K562 (cell line): ENCODE results near the gene PTPRF. TPM values are rescaled to one million over a fixed set of nuclear protein-coding genes. Genes with fewer than 3 reads are reported as not detected.
A peak's percentile ranks its signal among the peaks of the same experiment; 100 is the strongest.

Experiments
- ARID1B ChIP-seq: fragments of 450-650 bp; IDR thresholded peaks from 2 replicates; pipeline ENCODE4 v1.6.1; 2016; ENCODE audit warnings: antibody characterized with exemption, mild to moderate bottlenecking, inconsistent platforms
- ATF7 ChIP-seq: fragments of 450-650 bp; IDR thresholded peaks from 2 replicates; pipeline ENCODE4 v1.7.1; 2014; ENCODE audit warnings: mild to moderate bottlenecking, moderate library complexity
- CAMTA2 ChIP-seq: fragments of 250-450 bp; sonication (Bioruptor Pico); conservative IDR thresholded peaks from 2 replicates; pipeline ENCODE4 v1.5.1; 2022
- ETV1 ChIP-seq: fragments of 450-650 bp; conservative IDR thresholded peaks from 2 replicates; pipeline ENCODE4 v1.6.1; 2016; ENCODE audit warnings: missing genetic modification characterization, control low read depth, low read depth, missing compliant biosample characterization
- GABPB1 ChIP-seq: sonication (generic); formaldehyde crosslinking; IDR thresholded peaks from 2 replicates; pipeline ENCODE4 v1.8.0; 2022; ENCODE audit warnings: mild to moderate bottlenecking, missing genetic modification reagents
- HNRNPL ChIP-seq: fragments of 200-400 bp; formaldehyde crosslinking; IDR thresholded peaks from 2 replicates; pipeline ENCODE4 v1.6.1; 2017; ENCODE audit warnings: low read depth, mild to moderate bottlenecking, low read length
- MBD2 ChIP-seq: sonication (generic); IDR thresholded peaks from 2 replicates; pipeline ENCODE4 v1.6.1; 2016; ENCODE audit warnings: low read depth, borderline replicate concordance
- MTA1 ChIP-seq: fragments of 450-650 bp; IDR thresholded peaks from 2 replicates; pipeline ENCODE4 v1.6.1; 2017; ENCODE audit warnings: borderline replicate concordance
- MYNN ChIP-seq, 2 experiments: sonication (generic); formaldehyde crosslinking in 1 of 2; IDR thresholded peaks; 2 replicates each; pipeline versions ENCODE4 v1.5.0 to v1.6.1; 2016 to 2020; ENCODE audit warnings: antibody characterized with exemption in 1 of 2, missing genetic modification reagents in 1 of 2
- NFIX ChIP-seq: fragments of 250-450 bp; sonication (Bioruptor Pico); IDR thresholded peaks from 2 replicates; pipeline ENCODE4 v1.4.0; 2020; ENCODE audit warnings: low read depth, mild to moderate bottlenecking, moderate library complexity
- NFXL1 ChIP-seq: fragments of 450-650 bp; formaldehyde crosslinking; IDR thresholded peaks from 2 replicates; pipeline ENCODE4 v1.4.0; 2021; ENCODE audit warnings: mild to moderate bottlenecking
- NRF1 ChIP-seq, 2 experiments: fragments of 450-650 bp; IDR thresholded peaks in 1 of 2; conservative IDR thresholded peaks in 1 of 2; 2 replicates each; pipeline ENCODE4 v1.6.1; 2014; ENCODE audit warnings: mild to moderate bottlenecking in 2 of 2
- SAP30 ChIP-seq: fragments of 200-600 bp; sonication (generic); IDR thresholded peaks from 2 replicates; pipeline ENCODE4 v1.6.1; 2012; ENCODE audit warnings: borderline replicate concordance, low read depth, mild to moderate bottlenecking, moderate library complexity, low read length, control low read depth, inconsistent platforms; ENCODE audit not compliant: insufficient read depth, poor library complexity, severe bottlenecking
- polyA plus RNA-seq, 8 experiments: library from polyadenylated mRNA; depleted of rRNA in 4 of 8; stranded (reverse) in 5 of 8; unstranded in 3 of 8; fragments of >200 nt; fragmentation: Nextera tagmentation in 2 of 8; fragmentation: Illumina TruSeq in 1 of 8; extraction: Ambion mirVana in 2 of 8; extraction: Trizol in 1 of 8; gene quantifications; 2 replicates each; pipeline versions ENCODE4 v1.2.1 to v1.2.3, GENCODE V29; 2011 to 2014; ENCODE audit warnings: inconsistent platforms in 1 of 8, missing spikeins in 1 of 8
- total RNA-seq, 7 experiments: library from RNA; depleted of rRNA in 6 of 7; stranded (reverse); fragments of >200 nt in 6 of 7; fragmentation: Illumina TruSeq in 2 of 7; extraction: Trizol in 2 of 7; gene quantifications; 2 replicates each; pipeline versions ENCODE4 v1.2.1 to v1.2.3, GENCODE V29; 2011 to 2021; ENCODE audit warnings: low replicate concordance in 1 of 7
- TF ChIP-seq, protein P1 (sequence below), 2 experiments: fragments of 250-450 bp in 1 of 2; fragments of 450-650 bp in 1 of 2; sonication (Bioruptor Pico) in 1 of 2; IDR thresholded peaks; 2 replicates each; pipeline versions ENCODE4 v1.6.1 to v1.8.0; 2016 to 2021; ENCODE audit warnings: mild to moderate bottlenecking in 2 of 2, moderate library complexity in 2 of 2, missing compliant biosample characterization in 1 of 2, missing genetic modification characterization in 1 of 2
- TF ChIP-seq, protein P2 (sequence below): fragments of 450-650 bp; IDR thresholded peaks from 2 replicates; pipeline ENCODE4 v1.6.1; 2018; ENCODE audit not compliant: partially characterized antibody
- TF ChIP-seq, protein P3 (sequence below): sonication (generic); formaldehyde crosslinking; IDR thresholded peaks from 2 replicates; pipeline ENCODE4 v1.8.0; 2022; ENCODE audit warnings: mild to moderate bottlenecking, low read depth, missing genetic modification reagents
- TF ChIP-seq, protein P4 (sequence below): sonication (generic); formaldehyde crosslinking; IDR thresholded peaks from 2 replicates; pipeline ENCODE4 v1.9.0; 2022; ENCODE audit warnings: mild to moderate bottlenecking, missing genetic modification reagents
- TF ChIP-seq, protein P5 (sequence below), 2 experiments: IDR thresholded peaks in 1 of 2; conservative IDR thresholded peaks in 1 of 2; 2 replicates each; pipeline ENCODE4 v1.6.1; 2016; ENCODE audit warnings: low read depth in 2 of 2, mild to moderate bottlenecking in 1 of 2, missing compliant biosample characterization in 1 of 2, missing genetic modification characterization in 1 of 2, moderate library complexity in 1 of 2

Gene PTPRF
- total and polyA plus RNA-seq, 9 of the 15 experiments (the other 6 are each of a cell fraction or from before 2014, with no cell fraction given): 0.13 to 4.3 (median 1.1) TPM

DNA sequence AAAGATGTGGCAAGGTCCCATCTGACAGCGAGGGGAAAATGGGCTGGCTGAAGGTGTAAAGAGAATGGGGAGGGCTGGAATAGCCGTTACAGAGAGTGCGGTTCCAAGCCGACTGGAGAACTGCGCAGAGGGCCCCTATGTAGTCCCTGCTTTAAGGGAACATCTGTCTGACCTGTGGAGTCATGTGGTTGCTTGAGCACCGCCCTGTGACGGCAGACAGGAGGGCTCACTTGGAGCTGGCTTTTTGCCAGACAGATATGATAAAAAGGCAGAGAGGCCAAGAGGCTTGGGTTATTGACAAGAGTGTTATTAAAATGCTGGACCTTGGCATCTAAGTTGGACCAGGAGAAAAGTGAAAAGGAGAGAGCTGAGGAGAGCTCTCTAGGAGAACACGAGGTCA is 5.9 kb upstream of the PTPRF start (continued):
- peak; percentile 77 to 80 for TF ChIP-seq NRF1 (conservative IDR thresholded peaks at IDR 0.05 in 1 of 2, IDR thresholded peaks at IDR 0.05 in 1 of 2)
- TF ChIP-seq, protein P1, sequence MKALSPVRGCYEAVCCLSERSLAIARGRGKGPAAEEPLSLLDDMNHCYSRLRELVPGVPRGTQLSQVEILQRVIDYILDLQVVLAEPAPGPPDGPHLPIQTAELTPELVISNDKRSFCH (CRISPR knock-in tag; IDR thresholded peaks at IDR 0.05): no peak
- TF ChIP-seq, protein P1 (tag; IDR thresholded peaks at IDR 0.05): no peak
- peak; percentile 60; the same call in 1 of the 2 replicates for TF ChIP-seq NFIX (CRISPR knock-in tag)
- TF ChIP-seq MTA1: no peak
- TF ChIP-seq, protein P2, sequence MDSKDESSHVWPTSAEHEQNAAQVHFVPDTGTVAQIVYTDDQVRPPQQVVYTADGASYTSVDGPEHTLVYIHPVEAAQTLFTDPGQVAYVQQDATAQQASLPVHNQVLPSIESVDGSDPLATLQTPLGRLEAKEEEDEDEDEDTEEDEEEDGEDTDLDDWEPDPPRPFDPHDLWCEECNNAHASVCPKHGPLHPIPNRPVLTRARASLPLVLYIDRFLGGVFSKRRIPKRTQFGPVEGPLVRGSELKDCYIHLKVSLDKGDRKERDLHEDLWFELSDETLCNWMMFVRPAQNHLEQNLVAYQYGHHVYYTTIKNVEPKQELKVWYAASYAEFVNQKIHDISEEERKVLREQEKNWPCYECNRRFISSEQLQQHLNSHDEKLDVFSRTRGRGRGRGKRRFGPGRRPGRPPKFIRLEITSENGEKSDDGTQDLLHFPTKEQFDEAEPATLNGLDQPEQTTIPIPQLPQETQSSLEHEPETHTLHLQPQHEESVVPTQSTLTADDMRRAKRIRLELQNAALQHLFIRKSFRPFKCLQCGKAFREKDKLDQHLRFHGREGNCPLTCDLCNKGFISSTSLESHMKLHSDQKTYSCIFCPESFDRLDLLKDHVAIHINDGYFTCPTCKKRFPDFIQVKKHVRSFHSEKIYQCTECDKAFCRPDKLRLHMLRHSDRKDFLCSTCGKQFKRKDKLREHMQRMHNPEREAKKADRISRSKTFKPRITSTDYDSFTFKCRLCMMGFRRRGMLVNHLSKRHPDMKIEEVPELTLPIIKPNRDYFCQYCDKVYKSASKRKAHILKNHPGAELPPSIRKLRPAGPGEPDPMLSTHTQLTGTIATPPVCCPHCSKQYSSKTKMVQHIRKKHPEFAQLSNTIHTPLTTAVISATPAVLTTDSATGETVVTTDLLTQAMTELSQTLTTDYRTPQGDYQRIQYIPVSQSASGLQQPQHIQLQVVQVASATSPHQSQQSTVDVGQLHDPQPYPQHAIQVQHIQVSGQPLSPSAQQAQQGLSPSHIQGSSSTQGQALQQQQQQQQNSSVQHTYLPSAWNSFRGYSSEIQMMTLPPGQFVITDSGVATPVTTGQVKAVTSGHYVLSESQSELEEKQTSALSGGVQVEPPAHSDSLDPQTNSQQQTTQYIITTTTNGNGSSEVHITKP: peak; percentile 74
- no peak for TF ChIP-seq MYNN (IDR thresholded peaks at IDR 0.05)
- no peak for TF ChIP-seq MYNN (CRISPR knock-in tag; IDR thresholded peaks at IDR 0.05)
- peak; percentile 58; the same call in 1 of the 2 replicates for TF ChIP-seq ATF7
- TF ChIP-seq SAP30: no peak
- TF ChIP-seq, protein P3, sequence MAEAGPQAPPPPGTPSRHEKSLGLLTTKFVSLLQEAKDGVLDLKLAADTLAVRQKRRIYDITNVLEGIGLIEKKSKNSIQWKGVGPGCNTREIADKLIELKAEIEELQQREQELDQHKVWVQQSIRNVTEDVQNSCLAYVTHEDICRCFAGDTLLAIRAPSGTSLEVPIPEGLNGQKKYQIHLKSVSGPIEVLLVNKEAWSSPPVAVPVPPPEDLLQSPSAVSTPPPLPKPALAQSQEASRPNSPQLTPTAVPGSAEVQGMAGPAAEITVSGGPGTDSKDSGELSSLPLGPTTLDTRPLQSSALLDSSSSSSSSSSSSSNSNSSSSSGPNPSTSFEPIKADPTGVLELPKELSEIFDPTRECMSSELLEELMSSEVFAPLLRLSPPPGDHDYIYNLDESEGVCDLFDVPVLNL (CRISPR knock-in tag): no peak
- TF ChIP-seq, protein P4, sequence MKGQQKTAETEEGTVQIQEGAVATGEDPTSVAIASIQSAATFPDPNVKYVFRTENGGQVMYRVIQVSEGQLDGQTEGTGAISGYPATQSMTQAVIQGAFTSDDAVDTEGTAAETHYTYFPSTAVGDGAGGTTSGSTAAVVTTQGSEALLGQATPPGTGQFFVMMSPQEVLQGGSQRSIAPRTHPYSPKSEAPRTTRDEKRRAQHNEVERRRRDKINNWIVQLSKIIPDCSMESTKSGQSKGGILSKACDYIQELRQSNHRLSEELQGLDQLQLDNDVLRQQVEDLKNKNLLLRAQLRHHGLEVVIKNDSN (CRISPR knock-in tag): peak; percentile 71
- no peak for TF ChIP-seq CAMTA2 (CRISPR knock-in tag)
- TF ChIP-seq ARID1B: 0 out of 2 replicates have a peak, but pooled peaks have one; percentile 18
- no peak for TF ChIP-seq HNRNPL
- no peak for TF ChIP-seq MBD2
- TF ChIP-seq NFXL1 (CRISPR knock-in tag): no peak
- no peak for TF ChIP-seq ETV1
- 0 out of 2 replicates have a peak, but pooled peaks have one; percentile 22 for TF ChIP-seq GABPB1 (CRISPR knock-in tag)
- TF ChIP-seq, protein P5, sequence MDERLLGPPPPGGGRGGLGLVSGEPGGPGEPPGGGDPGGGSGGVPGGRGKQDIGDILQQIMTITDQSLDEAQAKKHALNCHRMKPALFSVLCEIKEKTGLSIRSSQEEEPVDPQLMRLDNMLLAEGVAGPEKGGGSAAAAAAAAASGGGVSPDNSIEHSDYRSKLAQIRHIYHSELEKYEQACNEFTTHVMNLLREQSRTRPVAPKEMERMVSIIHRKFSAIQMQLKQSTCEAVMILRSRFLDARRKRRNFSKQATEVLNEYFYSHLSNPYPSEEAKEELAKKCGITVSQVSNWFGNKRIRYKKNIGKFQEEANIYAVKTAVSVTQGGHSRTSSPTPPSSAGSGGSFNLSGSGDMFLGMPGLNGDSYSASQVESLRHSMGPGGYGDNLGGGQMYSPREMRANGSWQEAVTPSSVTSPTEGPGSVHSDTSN (CRISPR knock-in tag; IDR thresholded peaks at IDR 0.05; ENCODE audit: low read depth): no peak
- TF ChIP-seq, protein P5 (tag; conservative IDR thresholded peaks at IDR 0.05; ENCODE audit: low read depth): peak; percentile 40; the same call in 1 of the 2 replicates
